HepG2 (cell line): Measurements from ENCODE around the gene TMTC2. TPM values are rescaled to one million over a fixed set of nuclear protein-coding genes. Genes with fewer than 3 reads are reported as not detected.
A peak's percentile ranks its signal among the peaks of the same experiment; 100 is the strongest.

Experiments used
- ATAC-seq: fragments of 200-7000 bp; cut with Tn5 transposase; 3 replicates; pipeline ENCODE4 v1.9.1; 2020; ENCODE audit warnings: mild to moderate bottlenecking, moderate library complexity
- BruUV-seq: library from RNA; stranded (reverse); fragments of 400-500 nt; replicated peaks from 2 replicates; lab custom pipeline; 2021; lab: Mats Ljungman, UMichigan
- CTCF ChIA-PET: fragments of 300-600 bp; formaldehyde crosslinking; extraction: SDS; loops from one replicate; lab custom pipeline; 2021; ENCODE audit warnings: low total read pairs, inconsistent platforms, low intra/inter-chr PET ratio; lab: Yijun Ruan, JAX
- POLR2A ChIA-PET: fragments of 350-600 bp; sonication (Branson Sonifier 250); formaldehyde crosslinking; loops from one replicate; lab custom pipeline; 2020; ENCODE audit warnings: antibody characterized with exemption, inconsistent platforms; lab: Yijun Ruan, JAX
- DNase-seq: peaks from one replicate; pipeline ENCODE4 v3.0.0-alpha.2; 2015; ENCODE audit warnings: low spot score
- FAIRE-seq: peaks from 3 replicates; lab custom pipeline; 2011; peaks lifted over from hg19 to GRCh38; lab: Jason Lieb, UNC
- H2AFZ ChIP-seq: one replicate; pipeline ENCODE4 v1.6.1; 2011; ENCODE audit warnings: low read length, inconsistent platforms
- H3K27ac ChIP-seq: fragments of 300-600 bp; 3 replicates; pipeline ENCODE4 v1.8.0; 2011; ENCODE audit warnings: mixed run types, mild to moderate bottlenecking, mixed read lengths, low read length, inconsistent platforms; ENCODE audit not compliant: insufficient read depth; ENCODE audit errors: extremely low read length
- H3K27me3 ChIP-seq, 2 experiments: fragments of 200-600 bp in 1 of 2; 2 replicates in 1 of 2; 3 replicates in 1 of 2; pipeline versions ENCODE4 v1.6.0 to v1.8.0; 2011; ENCODE audit warnings: low read length in 2 of 2, mild to moderate bottlenecking in 2 of 2, moderate library complexity in 2 of 2, inconsistent platforms in 1 of 2; ENCODE audit not compliant: insufficient read depth in 2 of 2, control insufficient read depth in 1 of 2
- H3K36me3 ChIP-seq, 2 experiments: fragments of 200-600 bp in 1 of 2; replicated peaks in 1 of 2; 2 replicates in 1 of 2; 3 replicates in 1 of 2; pipeline versions ENCODE4 v1.5.1 to v1.8.0; 2011; ENCODE audit warnings: low read length in 2 of 2, inconsistent platforms in 1 of 2; ENCODE audit not compliant: insufficient read depth in 2 of 2, control insufficient read depth in 1 of 2
- H3K4me1 ChIP-seq: 2 replicates; pipeline ENCODE4 v1.5.1; 2012; ENCODE audit warnings: low read length, inconsistent platforms; ENCODE audit not compliant: insufficient read depth
- H3K4me2 ChIP-seq: 2 replicates; pipeline ENCODE4 v1.6.0; 2011; ENCODE audit warnings: low read depth, low read length, inconsistent platforms
- H3K4me3 ChIP-seq, 3 experiments: fragments of 200-600 bp in 1 of 3; sonication (generic), shearing (Covaris generic) in 1 of 3; replicated peaks in 1 of 3; 2 replicates each; pipeline ENCODE4 v1.5.1; 2011 to 2016; ENCODE audit warnings: low read length in 3 of 3, inconsistent platforms in 2 of 3, low read depth in 2 of 3, mild to moderate bottlenecking in 2 of 3, control low read depth in 1 of 3, mixed read lengths in 1 of 3; ENCODE audit not compliant: insufficient read depth in 1 of 3
- H3K79me2 ChIP-seq: one replicate; pipeline ENCODE4 v1.6.1; 2011; ENCODE audit warnings: low read length, inconsistent platforms; ENCODE audit not compliant: insufficient read depth
- H3K9ac ChIP-seq: 2 replicates; pipeline ENCODE4 v1.6.0; 2011; ENCODE audit warnings: mild to moderate bottlenecking, low read depth, low read length, inconsistent platforms; ENCODE audit not compliant: insufficient read depth
- H3K9me3 ChIP-seq: 2 replicates; pipeline ENCODE4 v1.5.1; 2012; ENCODE audit warnings: mild to moderate bottlenecking, low read length
- H4K20me1 ChIP-seq: 2 replicates; pipeline ENCODE4 v1.6.0; 2011; ENCODE audit warnings: inconsistent platforms, mild to moderate bottlenecking, low read length, moderate library complexity; ENCODE audit not compliant: insufficient read depth
- CEBPB ChIP-seq: IDR thresholded peaks from 2 replicates; pipeline ENCODE4 v1.6.1; 2011; ENCODE audit warnings: low read depth, low read length, improper control_type of control experiment, borderline replicate concordance
- TAF15 ChIP-seq: fragments of 200-400 bp; formaldehyde crosslinking; IDR thresholded peaks from one replicate; pipeline ENCODE4 v1.6.1; 2018; ENCODE audit warnings: mild to moderate bottlenecking, low read depth, low read length; ENCODE audit not compliant: poor library complexity, severe bottlenecking
- ZMYM3 ChIP-seq: sonication (generic); formaldehyde crosslinking; IDR thresholded peaks from 2 replicates; pipeline ENCODE4 v1.5.1; 2020; ENCODE audit warnings: mild to moderate bottlenecking, missing genetic modification reagents
- ZNF101 ChIP-seq: sonication (generic); formaldehyde crosslinking; IDR thresholded peaks from 2 replicates; pipeline ENCODE4 v1.4.0; 2020; ENCODE audit warnings: mild to moderate bottlenecking, low read depth, missing genetic modification reagents, borderline replicate concordance
- WGBS: methylation state at CpG from one replicate; pipeline ENCODE4 v1.1.6; 2017; ENCODE audit warnings: low lambda C conversion rate; 5-methylcytosine and 5-hydroxymethylcytosine counted together
- in situ Hi-C: cut with HindIII; loops from 2 replicates; pipeline ENCODE4 v1.10.0; 2017; ENCODE audit warnings: low pct_unique_long_range_greater_than_20kb; ENCODE audit not compliant: extremely low pct_ligation_motif_present
- intact Hi-C: fragments of 100-400 bp; cut with micrococcal nuclease; formaldehyde crosslinking; loops from one replicate; pipeline ENCODE4 v1.10.0; 2022; ENCODE audit not compliant: unreplicated experiment
- polyA plus RNA-seq, 8 experiments: library from polyadenylated mRNA; depleted of rRNA in 3 of 8; stranded (reverse) in 7 of 8; unstranded in 1 of 8; fragments of >200 nt; fragmentation: Illumina TruSeq in 4 of 8; extraction: Trizol in 4 of 8; gene quantifications; 2 replicates each; pipeline versions ENCODE4 v1.2.1 to v1.2.3, GENCODE V29; 2011 to 2016; ENCODE audit warnings: low read depth in 4 of 8, missing spikeins in 1 of 8, mixed read lengths in 1 of 8; ENCODE audit not compliant: insufficient read depth in 1 of 8
- total RNA-seq, 5 experiments: library from RNA; depleted of rRNA; stranded (reverse); fragments of >200 nt; fragmentation: Illumina TruSeq; extraction: Trizol; gene quantifications; 2 replicates each; pipeline ENCODE4 v1.2.3, GENCODE V29; 2016; ENCODE audit warnings: low read depth in 1 of 5
- TF ChIP-seq, protein P1 (sequence below): IDR thresholded peaks from 2 replicates; pipeline ENCODE4 v1.4.0; 2020; ENCODE audit warnings: mild to moderate bottlenecking, missing genetic modification reagents
- TF ChIP-seq, protein P2 (sequence below): sonication (generic); formaldehyde crosslinking; IDR thresholded peaks from 2 replicates; pipeline ENCODE4 v1.4.0; 2020; ENCODE audit warnings: missing genetic modification reagents, mild to moderate bottlenecking, borderline replicate concordance

TMTC2 gene
- total and polyA plus RNA-seq, 2 of the 13 experiments (the other 11 are each of a cell fraction or from before 2014, with no cell fraction given) = 0.55 to 0.63 TPM

DNA sequence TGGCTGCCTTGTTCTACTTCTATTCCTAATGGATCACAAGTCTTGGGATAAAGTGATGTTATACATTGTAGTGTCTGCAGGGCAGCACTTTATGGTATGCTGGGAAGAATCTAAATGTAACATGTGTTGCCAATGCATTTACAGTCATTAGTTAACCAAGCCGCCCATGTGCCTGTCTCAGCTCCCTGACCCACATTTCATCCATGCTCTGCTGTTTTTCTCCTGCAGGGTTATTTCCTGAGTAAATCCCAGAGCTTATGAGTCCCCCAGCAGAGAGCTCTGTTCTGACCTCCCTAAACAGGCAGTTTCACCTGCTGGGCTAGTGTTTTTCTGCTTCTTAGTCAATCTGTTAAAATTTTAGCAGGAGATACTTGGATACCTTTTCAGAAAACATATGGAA, 4.4 kb upstream of the TMTC2 start (continued):
- TF ChIP-seq, protein P1, sequence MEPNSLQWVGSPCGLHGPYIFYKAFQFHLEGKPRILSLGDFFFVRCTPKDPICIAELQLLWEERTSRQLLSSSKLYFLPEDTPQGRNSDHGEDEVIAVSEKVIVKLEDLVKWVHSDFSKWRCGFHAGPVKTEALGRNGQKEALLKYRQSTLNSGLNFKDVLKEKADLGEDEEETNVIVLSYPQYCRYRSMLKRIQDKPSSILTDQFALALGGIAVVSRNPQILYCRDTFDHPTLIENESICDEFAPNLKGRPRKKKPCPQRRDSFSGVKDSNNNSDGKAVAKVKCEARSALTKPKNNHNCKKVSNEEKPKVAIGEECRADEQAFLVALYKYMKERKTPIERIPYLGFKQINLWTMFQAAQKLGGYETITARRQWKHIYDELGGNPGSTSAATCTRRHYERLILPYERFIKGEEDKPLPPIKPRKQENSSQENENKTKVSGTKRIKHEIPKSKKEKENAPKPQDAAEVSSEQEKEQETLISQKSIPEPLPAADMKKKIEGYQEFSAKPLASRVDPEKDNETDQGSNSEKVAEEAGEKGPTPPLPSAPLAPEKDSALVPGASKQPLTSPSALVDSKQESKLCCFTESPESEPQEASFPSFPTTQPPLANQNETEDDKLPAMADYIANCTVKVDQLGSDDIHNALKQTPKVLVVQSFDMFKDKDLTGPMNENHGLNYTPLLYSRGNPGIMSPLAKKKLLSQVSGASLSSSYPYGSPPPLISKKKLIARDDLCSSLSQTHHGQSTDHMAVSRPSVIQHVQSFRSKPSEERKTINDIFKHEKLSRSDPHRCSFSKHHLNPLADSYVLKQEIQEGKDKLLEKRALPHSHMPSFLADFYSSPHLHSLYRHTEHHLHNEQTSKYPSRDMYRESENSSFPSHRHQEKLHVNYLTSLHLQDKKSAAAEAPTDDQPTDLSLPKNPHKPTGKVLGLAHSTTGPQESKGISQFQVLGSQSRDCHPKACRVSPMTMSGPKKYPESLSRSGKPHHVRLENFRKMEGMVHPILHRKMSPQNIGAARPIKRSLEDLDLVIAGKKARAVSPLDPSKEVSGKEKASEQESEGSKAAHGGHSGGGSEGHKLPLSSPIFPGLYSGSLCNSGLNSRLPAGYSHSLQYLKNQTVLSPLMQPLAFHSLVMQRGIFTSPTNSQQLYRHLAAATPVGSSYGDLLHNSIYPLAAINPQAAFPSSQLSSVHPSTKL = no peak
- TF ChIP-seq, protein P2, sequence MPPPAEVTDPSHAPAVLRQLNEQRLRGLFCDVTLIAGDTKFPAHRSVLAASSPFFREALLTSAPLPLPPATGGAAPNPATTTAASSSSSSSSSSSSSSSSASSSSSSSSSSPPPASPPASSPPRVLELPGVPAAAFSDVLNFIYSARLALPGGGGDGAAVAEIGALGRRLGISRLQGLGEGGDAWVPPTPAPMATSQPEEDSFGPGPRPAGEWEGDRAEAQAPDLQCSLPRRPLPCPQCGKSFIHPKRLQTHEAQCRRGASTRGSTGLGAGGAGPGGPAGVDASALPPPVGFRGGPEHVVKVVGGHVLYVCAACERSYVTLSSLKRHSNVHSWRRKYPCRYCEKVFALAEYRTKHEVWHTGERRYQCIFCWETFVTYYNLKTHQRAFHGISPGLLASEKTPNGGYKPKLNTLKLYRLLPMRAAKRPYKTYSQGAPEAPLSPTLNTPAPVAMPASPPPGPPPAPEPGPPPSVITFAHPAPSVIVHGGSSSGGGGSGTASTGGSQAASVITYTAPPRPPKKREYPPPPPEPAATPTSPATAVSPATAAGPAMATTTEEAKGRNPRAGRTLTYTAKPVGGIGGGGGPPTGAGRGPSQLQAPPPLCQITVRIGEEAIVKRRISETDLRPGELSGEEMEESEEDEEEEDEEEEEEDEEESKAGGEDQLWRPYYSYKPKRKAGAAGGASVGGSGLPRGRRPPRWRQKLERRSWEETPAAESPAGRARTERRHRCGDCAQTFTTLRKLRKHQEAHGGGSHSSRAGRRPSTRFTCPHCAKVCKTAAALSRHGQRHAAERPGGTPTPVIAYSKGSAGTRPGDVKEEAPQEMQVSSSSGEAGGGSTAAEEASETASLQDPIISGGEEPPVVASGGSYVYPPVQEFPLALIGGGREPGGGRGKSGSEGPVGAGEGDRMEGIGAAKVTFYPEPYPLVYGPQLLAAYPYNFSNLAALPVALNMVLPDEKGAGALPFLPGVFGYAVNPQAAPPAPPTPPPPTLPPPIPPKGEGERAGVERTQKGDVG (CRISPR knock-in tag) = no peak
- no peak for TF ChIP-seq TAF15
- TF ChIP-seq ZMYM3 = no peak
- TF ChIP-seq, all 625 proteins: peak for 0

DNA sequence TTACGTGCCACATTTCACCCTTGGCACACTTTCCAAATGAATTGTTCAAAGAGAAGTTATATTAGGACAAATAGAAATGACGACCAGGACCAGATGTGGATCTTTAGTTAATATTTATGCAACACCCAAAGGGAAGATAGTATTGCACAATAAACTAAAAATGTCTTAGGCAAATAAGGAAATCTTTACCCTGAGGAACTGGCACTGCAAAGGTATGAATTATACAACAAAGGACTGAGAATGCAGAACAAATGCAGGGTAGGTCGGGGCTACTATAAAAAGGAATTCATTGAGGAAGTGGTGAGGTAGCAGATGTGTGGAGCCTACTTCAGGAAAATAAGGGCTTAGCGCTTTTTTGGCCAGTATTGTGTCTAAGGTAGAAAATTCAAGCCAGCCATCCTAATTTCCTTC, 3.9 kb upstream of the TMTC2 start:
- Histone ChIP-seq H3K36me3 (no peaks in the 10 kb centered on the region), H3K4me3 (no peak overlapping the region), H3K79me2 (no peaks in the 10 kb centered on the region), H3K9me3 (no peaks in the 10 kb centered on the region), H3K27ac (no peak overlapping the region), H3K4me1 (peaks cover 10% of the 10 kb centered on the region), H3K4me2 (no peak overlapping the region), H4K20me1 (no peaks in the 10 kb centered on the region), H3K27me3 (no peaks in the 10 kb centered on the region; a peak in 2 of 5 replicates), H3K9ac (no peak overlapping the region), H2AFZ (no peak overlapping the region)
- DNase-seq (no peak), ATAC-seq (no peak), FAIRE-seq (no peak)
- TF ChIP-seq ZNF101 (CRISPR knock-in tag) (no peak), CEBPB (peak; percentile 76; the same call in 1 of the 2 replicates)
- BruUV-seq = no TSS peak
- CTCF ChIA-PET = no interaction called here
- in situ Hi-C loops (loop anchor here (25.0 kb wide), 1 partner anchor 1129 kb away; no protein-coding TSS in a partner anchor), intact Hi-C loops (no loop called here)
- POLR2A ChIA-PET = no interaction called here
- 2% methylated on average over 4 of the region's 4 CpGs for whole genome bisulfite sequencing
